Measurements from ENCODE around the gene IL12RB1. TPM values are rescaled to one million over a fixed set of nuclear protein-coding genes. Genes with fewer than 3 reads are reported as not detected.
"Not testable (repeated sequence)": the region's sequence is repeated elsewhere in the genome, so short reads cannot be mapped to it uniquely, and the experiment has no call there.

IL12RB1 gene
- total and polyA plus RNA-seq, 2 donors (not counting 3 experiments of a cell fraction or from before 2014, with no cell fraction given), result not detected

DNA sequence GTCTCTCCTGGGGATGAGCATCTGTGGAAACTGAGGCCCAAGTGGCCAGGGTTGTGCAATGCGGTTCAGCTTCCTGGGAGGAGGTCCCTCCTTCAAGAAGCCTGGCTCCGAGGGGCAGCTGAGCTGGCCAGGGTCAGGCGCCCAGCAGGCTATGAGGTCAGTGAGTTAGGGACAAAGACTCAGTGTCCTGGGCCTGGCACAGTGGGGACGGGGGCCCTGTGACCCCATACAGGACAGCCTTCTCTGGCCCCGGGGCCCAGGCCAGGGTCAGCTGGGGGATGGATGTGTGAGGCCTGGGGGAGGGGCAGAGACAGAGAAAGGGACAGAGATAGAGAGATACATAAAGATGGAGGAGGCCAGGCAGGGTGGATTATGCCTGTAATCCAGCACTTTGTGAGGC lies 3.0 kb upstream of the IL12RB1 start:
- TF ChIP-seq, protein P1, sequence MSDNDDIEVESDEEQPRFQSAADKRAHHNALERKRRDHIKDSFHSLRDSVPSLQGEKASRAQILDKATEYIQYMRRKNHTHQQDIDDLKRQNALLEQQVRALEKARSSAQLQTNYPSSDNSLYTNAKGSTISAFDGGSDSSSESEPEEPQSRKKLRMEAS (IDR thresholded peaks at IDR 0.05; ENCODE audit: insufficient read depth, insufficient read length), result no peak
- TF ChIP-seq EZH2 (IDR thresholded peaks at IDR 0.05; ENCODE audit: borderline replicate concordance, low read depth, low read length, severe bottlenecking) (no peak), POLR2AphosphoS5 (IDR thresholded peaks at IDR 0.05; ENCODE audit: insufficient read depth, low read depth, low read length) (no peak), GATA2 (IDR thresholded peaks at IDR 0.05; ENCODE audit: insufficient read depth, insufficient read length, low read depth, low read length) (no peak), FOS (IDR thresholded peaks at IDR 0.05; ENCODE audit: borderline replicate concordance, insufficient read depth, low read length) (no peak), MYC (IDR thresholded peaks at IDR 0.05; ENCODE audit: low read depth, low read length) (no peak), JUN (IDR thresholded peaks at IDR 0.05; ENCODE audit: borderline replicate concordance, insufficient read depth, insufficient read length, low read depth) (no peak), POLR2A (IDR thresholded peaks at IDR 0.05; ENCODE audit: low read depth, low read length) (no peak)
- TF ChIP-seq, protein P2, sequence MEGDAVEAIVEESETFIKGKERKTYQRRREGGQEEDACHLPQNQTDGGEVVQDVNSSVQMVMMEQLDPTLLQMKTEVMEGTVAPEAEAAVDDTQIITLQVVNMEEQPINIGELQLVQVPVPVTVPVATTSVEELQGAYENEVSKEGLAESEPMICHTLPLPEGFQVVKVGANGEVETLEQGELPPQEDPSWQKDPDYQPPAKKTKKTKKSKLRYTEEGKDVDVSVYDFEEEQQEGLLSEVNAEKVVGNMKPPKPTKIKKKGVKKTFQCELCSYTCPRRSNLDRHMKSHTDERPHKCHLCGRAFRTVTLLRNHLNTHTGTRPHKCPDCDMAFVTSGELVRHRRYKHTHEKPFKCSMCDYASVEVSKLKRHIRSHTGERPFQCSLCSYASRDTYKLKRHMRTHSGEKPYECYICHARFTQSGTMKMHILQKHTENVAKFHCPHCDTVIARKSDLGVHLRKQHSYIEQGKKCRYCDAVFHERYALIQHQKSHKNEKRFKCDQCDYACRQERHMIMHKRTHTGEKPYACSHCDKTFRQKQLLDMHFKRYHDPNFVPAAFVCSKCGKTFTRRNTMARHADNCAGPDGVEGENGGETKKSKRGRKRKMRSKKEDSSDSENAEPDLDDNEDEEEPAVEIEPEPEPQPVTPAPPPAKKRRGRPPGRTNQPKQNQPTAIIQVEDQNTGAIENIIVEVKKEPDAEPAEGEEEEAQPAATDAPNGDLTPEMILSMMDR (IDR thresholded peaks at IDR 0.05; ENCODE audit: extremely low read depth in 1 of 2, insufficient read depth in 1 of 2, low read depth in 1 of 2, low read length in 2 of 2), result no peak
- peaks cover 0 to 3% of the 10 kb centered on the region in 2 experiments for H3K27me3 ChIP-seq (ENCODE audit: control insufficient read depth in 2 of 2, insufficient read depth in 2 of 2, low read length in 2 of 2)
- POLR2A ChIA-PET, result interaction anchor here (0.7 kb wide), 1 partner anchor 328 kb away, joined by 5 read pairs; no protein-coding TSS in a partner anchor
- FAIRE-seq (no peak), DNase-seq (ENCODE audit: low read depth, low spot score) (no peak)
- no peaks in the 10 kb centered on the region for H3K9me3 ChIP-seq (replicated peaks; ENCODE audit: control insufficient read depth, insufficient read depth, low read length)
- dilution Hi-C loops (cut with MboI; ENCODE audit: extremely low pct_ligation_motif_present, low sequenced_read_pairs), result no loop called here
- no peaks in the 10 kb centered on the region for H4K20me1 ChIP-seq (replicated peaks; ENCODE audit: control insufficient read depth, extremely low read depth, insufficient read depth, low read length)
- BruUV-seq (replicated peaks), result no TSS peak
- intact Hi-C loops (cut with micrococcal nuclease), result no loop called here
- H2AFZ ChIP-seq (ENCODE audit: low read depth, low read length), result no peak overlapping the region
- no peaks in the 10 kb centered on the region for H3K4me1 ChIP-seq (ENCODE audit: control insufficient read depth, extremely low read depth, insufficient read depth, low read length)
- CTCF ChIA-PET, result no interaction called here
- H3K36me3 ChIP-seq (ENCODE audit: control insufficient read depth in 2 of 2, extremely low read depth in 1 of 2, insufficient read depth in 2 of 2, low read length in 2 of 2), result no peaks in the 10 kb centered on the region
- H3K9me1 ChIP-seq (replicated peaks; ENCODE audit: control insufficient read depth, extremely low read depth, insufficient read depth, low read length), result no peaks in the 10 kb centered on the region
- H3K79me2 ChIP-seq (ENCODE audit: control insufficient read depth, insufficient read depth, low read length), result no peaks in the 10 kb centered on the region
- H3K4me2 ChIP-seq (ENCODE audit: insufficient read depth, low read length), result no peak overlapping the region
- H3K9ac ChIP-seq (replicated peaks; ENCODE audit: extremely low read depth, insufficient read depth, low read length), result no peak overlapping the region
- H3K27ac ChIP-seq (ENCODE audit: insufficient read depth, low read depth, low read length), result no peak overlapping the region
- no peak overlapping the region for H3K4me3 ChIP-seq (replicated peaks in 1 of 3; ENCODE audit: insufficient read depth in 1 of 3, low read depth in 1 of 3, low read length in 3 of 3)

DNA sequence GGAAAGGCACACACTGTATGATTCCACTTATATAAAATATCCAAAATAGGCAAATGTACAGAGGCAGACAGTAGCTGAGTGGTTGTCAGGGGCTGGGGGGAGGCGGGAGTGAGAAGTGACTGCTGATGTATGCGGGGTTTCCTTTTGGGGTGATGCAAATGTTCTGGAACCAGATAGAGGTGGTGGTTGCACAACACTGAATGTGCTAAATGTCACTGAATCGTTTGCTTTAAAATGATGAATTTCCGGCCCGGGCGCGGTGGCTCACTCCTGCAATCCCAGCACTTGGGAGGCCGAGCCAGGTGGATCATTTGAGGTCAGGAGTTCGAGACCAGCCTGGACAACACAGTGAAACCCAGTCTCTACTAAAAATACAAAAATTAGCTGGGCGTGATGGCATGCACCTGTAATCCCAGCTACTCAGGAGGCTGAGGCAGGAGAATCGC lies 2.4 kb upstream of the IL12RB1 start:
- H3K36me3 ChIP-seq (ENCODE audit: control insufficient read depth in 2 of 2, extremely low read depth in 1 of 2, insufficient read depth in 2 of 2, low read length in 2 of 2); FAIRE-seq; H3K9me1 ChIP-seq (replicated peaks; ENCODE audit: control insufficient read depth, extremely low read depth, insufficient read depth, low read length); H3K4me3 ChIP-seq (replicated peaks in 1 of 3; ENCODE audit: insufficient read depth in 1 of 3, low read depth in 1 of 3, low read length in 3 of 3); DNase-seq (ENCODE audit: low read depth, low spot score); H3K9ac ChIP-seq (replicated peaks; ENCODE audit: extremely low read depth, insufficient read depth, low read length); BruUV-seq (replicated peaks); H3K27ac ChIP-seq (ENCODE audit: insufficient read depth, low read depth, low read length); H3K27me3 ChIP-seq (ENCODE audit: control insufficient read depth in 2 of 2, insufficient read depth in 2 of 2, low read length in 2 of 2); dilution Hi-C loops (cut with MboI; ENCODE audit: extremely low pct_ligation_motif_present, low sequenced_read_pairs); intact Hi-C loops (cut with micrococcal nuclease); H3K4me1 ChIP-seq (ENCODE audit: control insufficient read depth, extremely low read depth, insufficient read depth, low read length); H2AFZ ChIP-seq (ENCODE audit: low read depth, low read length); H3K4me2 ChIP-seq (ENCODE audit: insufficient read depth, low read length); H3K79me2 ChIP-seq (ENCODE audit: control insufficient read depth, insufficient read depth, low read length); H4K20me1 ChIP-seq (replicated peaks; ENCODE audit: control insufficient read depth, extremely low read depth, insufficient read depth, low read length); H3K9me3 ChIP-seq (replicated peaks; ENCODE audit: control insufficient read depth, insufficient read depth, low read length): not testable (repeated sequence)
- CTCF ChIA-PET, result interaction anchor here (0.8 kb wide), 1 partner anchor 140 kb away, joined by 3 read pairs; no protein-coding TSS in a partner anchor
- POLR2A ChIA-PET, result interaction anchor here (0.7 kb wide), 2 partner anchors 33 to 329 kb away, joined by 3 to 5 read pairs; no protein-coding TSS in a partner anchor

Measured in endothelial cell of umbilical vein (primary cell).